ENCODE measurements around the gene SLC4A1. TPM values are rescaled to one million over a fixed set of nuclear protein-coding genes. Genes with fewer than 3 reads are reported as not detected.
"Not testable (repeated sequence)": the region's sequence is repeated elsewhere in the genome, so short reads cannot be mapped to it uniquely, and the experiment has no call there.

The SLC4A1 gene
- total RNA-seq, 4 donors from 2014 or later = 0.16 to 1.2 (median 0.56) TPM

DNA sequence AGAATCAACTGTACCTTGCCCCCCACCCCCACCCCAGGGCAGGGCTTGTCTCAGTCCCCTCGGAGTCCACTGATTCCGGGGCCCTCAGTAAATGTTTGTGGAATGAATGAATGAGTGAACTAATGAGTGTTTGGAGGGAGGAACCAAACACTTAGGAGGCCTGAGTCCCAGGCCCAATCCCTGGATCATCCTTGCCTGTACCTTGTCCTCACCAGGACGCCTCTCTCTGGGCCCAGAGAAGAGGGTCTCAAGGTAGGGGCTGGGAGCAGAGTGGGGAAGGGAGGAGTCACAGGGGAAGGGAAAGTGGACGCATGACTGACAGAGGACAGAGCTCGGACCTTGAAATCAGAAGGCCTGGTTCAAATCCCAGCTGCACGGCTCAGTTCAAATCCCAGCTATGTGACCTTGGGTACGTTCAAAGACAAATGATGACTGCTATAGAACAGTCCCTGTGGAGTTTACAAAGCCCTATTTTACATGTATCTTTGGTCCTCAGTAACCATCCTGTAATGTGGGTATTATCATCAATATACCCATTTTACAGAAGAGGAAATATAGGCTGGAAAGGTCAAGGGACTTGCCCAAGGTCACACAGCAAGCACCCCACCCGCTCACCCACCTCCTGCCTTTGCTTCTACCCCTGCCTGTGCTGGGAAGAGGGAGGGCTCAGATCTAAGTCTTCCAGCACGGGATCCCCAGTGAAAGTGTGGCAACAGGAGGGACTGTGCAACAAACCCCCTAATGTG, 18.3 kb downstream of the SLC4A1 start:
- DNase-seq (ENCODE audit: low spot score) (no peak), ATAC-seq (ENCODE audit: low FRiP score) (no peak)
- TF ChIP-seq, protein P1, sequence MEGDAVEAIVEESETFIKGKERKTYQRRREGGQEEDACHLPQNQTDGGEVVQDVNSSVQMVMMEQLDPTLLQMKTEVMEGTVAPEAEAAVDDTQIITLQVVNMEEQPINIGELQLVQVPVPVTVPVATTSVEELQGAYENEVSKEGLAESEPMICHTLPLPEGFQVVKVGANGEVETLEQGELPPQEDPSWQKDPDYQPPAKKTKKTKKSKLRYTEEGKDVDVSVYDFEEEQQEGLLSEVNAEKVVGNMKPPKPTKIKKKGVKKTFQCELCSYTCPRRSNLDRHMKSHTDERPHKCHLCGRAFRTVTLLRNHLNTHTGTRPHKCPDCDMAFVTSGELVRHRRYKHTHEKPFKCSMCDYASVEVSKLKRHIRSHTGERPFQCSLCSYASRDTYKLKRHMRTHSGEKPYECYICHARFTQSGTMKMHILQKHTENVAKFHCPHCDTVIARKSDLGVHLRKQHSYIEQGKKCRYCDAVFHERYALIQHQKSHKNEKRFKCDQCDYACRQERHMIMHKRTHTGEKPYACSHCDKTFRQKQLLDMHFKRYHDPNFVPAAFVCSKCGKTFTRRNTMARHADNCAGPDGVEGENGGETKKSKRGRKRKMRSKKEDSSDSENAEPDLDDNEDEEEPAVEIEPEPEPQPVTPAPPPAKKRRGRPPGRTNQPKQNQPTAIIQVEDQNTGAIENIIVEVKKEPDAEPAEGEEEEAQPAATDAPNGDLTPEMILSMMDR (IDR thresholded peaks at IDR 0.05) = no peak

DNA sequence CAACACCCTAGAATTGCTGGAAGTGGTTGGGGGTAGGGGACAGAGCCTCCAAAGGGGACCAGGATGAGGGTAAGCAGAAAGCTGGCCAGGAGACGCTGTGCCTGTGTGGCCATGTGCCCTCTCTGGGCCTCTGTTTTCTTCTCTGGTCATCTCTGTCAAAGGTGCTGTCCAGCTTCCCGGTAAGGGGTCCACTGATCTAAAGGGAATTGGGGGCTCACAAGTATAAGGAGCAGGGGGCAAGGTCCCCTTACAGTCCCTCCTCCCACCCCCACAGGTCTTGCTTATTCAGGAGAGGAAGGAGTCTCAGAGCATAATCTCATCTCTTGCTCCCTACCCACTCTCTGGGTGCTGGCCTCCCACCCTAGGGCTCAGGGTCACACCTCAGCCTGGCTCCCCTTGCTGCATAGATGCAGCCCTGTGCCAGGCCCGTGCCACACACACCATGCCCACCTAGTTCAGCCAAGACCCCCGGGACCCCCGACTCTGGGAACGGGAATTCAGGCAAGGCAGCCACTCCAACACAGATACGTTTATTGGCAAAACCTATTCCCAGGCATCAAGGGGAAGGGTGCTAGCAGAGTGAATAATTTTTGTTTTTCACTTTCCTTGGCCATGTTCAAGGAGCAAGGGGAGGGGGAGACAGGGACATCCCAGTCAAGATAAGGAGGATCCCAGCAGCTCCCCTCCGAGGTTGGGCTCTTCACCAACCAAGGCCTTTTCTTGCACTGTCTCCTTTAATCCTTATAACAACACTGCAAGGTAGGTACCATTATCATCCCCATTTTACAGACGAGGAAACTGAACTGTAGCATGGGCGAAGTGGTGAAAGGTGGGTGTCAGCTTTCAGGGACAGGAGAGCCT, 19.8 kb downstream of the SLC4A1 start:
- DNase-seq (ENCODE audit: low spot score) (no peak), ATAC-seq (ENCODE audit: low FRiP score) (no peak)

DNA sequence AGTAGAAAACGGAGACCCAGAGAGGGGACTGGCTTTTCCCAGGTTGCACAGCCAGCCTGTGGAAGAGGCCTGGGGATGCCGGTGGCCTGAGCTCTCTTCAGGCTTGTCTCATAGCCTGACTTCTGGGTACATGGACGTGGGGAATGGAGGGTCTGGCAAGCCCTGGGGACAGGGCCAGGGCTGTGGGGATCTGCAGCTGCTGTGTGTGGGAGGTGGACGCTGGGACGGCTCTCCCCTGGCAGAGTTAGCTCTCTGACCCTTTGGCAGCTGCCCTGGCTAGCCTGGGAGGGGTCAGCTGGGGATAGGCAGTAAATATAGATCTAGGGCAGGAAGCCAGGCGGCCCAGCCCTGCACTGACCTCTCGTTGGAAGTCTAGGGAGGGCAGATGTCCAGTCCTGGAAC, 20.5 kb downstream of the SLC4A1 start:
- TF ChIP-seq, protein P1 (IDR thresholded peaks at IDR 0.05) = no peak
- DNase-seq (ENCODE audit: low spot score) (no peak), ATAC-seq (ENCODE audit: low FRiP score) (no peak)

More for the DNA sequence above, 19.8 kb downstream of the SLC4A1 start:
- TF ChIP-seq, protein P1 (IDR thresholded peaks at IDR 0.05) = no peak

DNA sequence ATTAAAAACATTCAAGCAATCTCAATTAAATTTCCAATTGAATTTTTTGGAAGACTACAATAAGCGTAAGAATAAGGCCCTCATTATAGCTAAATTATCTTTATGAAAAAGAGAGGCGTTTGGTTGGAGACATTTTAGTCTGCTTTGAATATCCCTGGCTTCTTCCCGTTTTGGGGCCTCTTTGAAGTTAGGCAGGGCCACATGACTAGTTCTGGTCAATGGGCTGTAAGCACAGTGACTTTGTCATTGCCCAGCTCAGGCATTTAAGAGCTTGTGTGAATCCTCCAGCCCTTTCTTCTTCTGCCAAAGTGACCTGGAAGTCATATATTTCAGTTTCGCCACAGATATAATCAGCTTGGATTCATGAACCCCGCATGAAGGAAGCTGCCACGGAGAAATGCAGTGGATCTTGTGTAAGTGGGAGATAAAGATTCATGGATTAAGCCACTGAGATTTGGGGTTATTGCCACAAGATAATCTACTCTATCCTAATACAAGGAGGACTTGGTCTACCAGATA, 26.8 kb downstream of the SLC4A1 start:
- no peak for DNase-seq (ENCODE audit: low spot score)
- no peak for ATAC-seq (ENCODE audit: low FRiP score)
- TF ChIP-seq, protein P1 (IDR thresholded peaks at IDR 0.05) = no peak

DNA sequence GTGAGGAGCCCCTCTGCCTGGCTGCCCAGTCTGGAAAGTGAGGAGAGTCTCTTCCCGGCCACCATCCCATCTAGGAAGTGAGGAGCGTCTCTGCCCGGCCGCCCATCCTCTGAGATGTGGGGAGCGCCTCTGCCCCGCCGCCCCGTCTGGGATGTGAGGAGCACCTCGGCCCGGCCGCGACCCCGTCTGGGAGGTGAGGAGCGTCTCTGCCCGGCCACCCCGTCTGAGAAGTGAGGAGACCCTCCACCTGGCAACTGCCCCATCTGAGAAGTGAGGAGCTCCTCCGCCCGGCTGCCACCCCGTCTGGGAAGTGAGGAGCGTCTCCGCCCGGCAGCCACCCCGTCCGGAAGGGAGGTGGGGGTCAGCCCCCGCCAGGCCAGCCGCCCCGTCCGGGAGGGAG, 30.0 kb downstream of the SLC4A1 start:
- not testable (repeated sequence) for DNase-seq (ENCODE audit: low spot score); ATAC-seq (ENCODE audit: low FRiP score)

DNA sequence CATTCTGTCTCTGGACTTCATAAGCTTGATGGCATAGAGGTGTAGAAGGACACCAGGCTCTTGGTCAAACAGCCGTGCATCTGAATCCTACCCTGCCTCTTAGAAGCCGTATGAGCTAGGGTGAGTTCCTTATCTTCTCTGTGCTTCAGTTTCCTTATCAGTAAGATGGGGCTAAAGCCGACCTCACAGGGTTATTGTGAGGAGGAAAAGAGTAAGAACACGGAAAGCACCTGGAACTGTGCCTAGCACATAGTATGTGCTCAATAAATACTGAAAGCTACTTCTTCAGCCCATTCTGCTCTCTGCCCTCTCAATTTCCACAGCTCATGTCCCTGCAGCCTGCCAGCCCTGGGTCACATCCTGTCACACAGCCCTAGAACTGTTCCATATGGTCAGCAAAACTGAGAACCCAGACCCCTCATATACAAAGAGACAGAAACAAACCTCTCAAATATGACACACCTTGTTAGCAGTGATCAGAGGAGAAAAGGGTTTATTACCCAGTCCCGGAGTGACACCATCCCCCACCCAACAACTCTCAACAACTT, 31.4 kb downstream of the SLC4A1 start:
- ATAC-seq (ENCODE audit: low FRiP score) (no peak), DNase-seq (ENCODE audit: low spot score) (no peak)
- TF ChIP-seq, protein P1 (IDR thresholded peaks at IDR 0.05) = no peak

DNA sequence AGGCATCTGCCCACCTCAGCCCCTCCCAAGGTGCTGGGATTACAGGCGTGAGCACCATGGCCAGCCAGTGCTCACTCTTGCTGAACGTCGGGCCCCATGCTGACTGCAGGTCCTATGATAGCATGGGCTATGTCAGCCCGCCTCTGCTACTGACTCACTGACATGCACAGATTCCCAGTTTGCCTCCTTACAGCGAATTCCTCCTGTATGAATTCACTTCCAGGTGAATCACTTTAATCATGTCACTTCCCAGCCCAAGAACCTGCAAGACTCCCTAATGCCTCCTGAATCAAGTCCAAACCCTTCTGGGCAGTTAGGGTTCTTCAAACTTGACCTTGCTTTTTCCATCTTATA, 32.4 kb downstream of the SLC4A1 start:
- DNase-seq (ENCODE audit: low spot score) = no peak
- no peak for ATAC-seq (ENCODE audit: low FRiP score)
- TF ChIP-seq, protein P1 (IDR thresholded peaks at IDR 0.05) = no peak
